Tibial nerve (tissue), 4 donors: ENCODE data around the gene FBXO42.

ENCODE experiments used
- EP300 ChIP-seq, 2 donors: sonication (generic); formaldehyde crosslinking; IDR thresholded peaks; one replicate each; pipeline ENCODE4 v1.6.1; 2017; ENCODE audit warnings: antibody characterized with exemption in 2 of 2, mild to moderate bottlenecking in 1 of 2
- TF ChIP-seq, protein P1 (sequence below), 5 experiments: fragments of 200-600 bp in 3 of 5; fragments of 450-650 bp in 2 of 5; sonication (generic) in 3 of 5; IDR thresholded peaks; one replicate each; pipeline ENCODE4 v1.5.1; 2016 to 2019; ENCODE audit warnings: antibody characterized with exemption in 5 of 5, mild to moderate bottlenecking in 3 of 5, moderate library complexity in 2 of 5

DNA sequence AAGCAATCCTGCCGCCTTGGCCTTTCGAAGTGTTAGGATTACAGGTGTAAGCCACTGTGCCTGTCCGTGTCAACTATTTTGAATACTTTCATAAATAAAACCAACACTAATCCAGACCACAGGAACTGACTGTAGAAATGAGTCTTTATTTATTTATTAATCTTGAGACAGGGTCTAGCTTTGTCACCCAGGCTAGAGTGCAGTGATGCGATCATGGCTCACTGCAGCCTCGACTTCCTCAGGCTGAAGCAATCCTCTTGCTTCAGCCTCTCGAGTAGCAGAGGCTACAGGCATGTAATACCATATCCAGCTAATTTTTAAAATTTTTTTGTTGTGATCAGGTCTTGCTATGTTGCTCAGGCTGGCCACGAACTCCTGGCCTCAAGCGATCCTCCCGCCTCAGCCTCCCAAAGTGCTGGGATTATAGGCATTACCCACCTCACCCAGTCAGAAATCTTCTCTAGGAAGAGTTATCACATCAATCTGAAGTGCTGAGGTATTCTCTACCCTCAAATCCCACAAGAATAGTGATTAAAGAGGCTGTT, 93.6 kb downstream of the FBXO42 start:
- no peak for TF ChIP-seq EP300 (IDR thresholded peaks at IDR 0.05)
- TF ChIP-seq, protein P1, sequence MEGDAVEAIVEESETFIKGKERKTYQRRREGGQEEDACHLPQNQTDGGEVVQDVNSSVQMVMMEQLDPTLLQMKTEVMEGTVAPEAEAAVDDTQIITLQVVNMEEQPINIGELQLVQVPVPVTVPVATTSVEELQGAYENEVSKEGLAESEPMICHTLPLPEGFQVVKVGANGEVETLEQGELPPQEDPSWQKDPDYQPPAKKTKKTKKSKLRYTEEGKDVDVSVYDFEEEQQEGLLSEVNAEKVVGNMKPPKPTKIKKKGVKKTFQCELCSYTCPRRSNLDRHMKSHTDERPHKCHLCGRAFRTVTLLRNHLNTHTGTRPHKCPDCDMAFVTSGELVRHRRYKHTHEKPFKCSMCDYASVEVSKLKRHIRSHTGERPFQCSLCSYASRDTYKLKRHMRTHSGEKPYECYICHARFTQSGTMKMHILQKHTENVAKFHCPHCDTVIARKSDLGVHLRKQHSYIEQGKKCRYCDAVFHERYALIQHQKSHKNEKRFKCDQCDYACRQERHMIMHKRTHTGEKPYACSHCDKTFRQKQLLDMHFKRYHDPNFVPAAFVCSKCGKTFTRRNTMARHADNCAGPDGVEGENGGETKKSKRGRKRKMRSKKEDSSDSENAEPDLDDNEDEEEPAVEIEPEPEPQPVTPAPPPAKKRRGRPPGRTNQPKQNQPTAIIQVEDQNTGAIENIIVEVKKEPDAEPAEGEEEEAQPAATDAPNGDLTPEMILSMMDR (IDR thresholded peaks at IDR 0.05) = no peak
